ENCODE results near the gene CBX8. TPM values are rescaled to one million over a fixed set of nuclear protein-coding genes. Genes with fewer than 3 reads are reported as not detected.

Gene CBX8
- total and polyA plus RNA-seq, 2 of the 13 experiments (the other 11 are each of a cell fraction or from before 2014, with no cell fraction given), result 0.34 to 12.6 TPM

- TF ChIP-seq ZNF816 (CRISPR knock-in tag; IDR thresholded peaks at IDR 0.05; ENCODE audit: borderline replicate concordance) (no peak), SMC3 (IDR thresholded peaks at IDR 0.05; ENCODE audit: low read length) (no peak), ZNF605 (CRISPR knock-in tag; IDR thresholded peaks at IDR 0.05) (peak; percentile 97), ZSCAN22 (CRISPR knock-in tag; IDR thresholded peaks at IDR 0.05) (peak; percentile 90), ZHX1 (CRISPR knock-in tag; IDR thresholded peaks at IDR 0.05; ENCODE audit: low read depth) (0 out of 2 replicates have a peak, but pooled peaks have one; percentile 85), NFRKB (IDR thresholded peaks at IDR 0.05) (no peak), ZNF737 (CRISPR knock-in tag; IDR thresholded peaks at IDR 0.05; ENCODE audit: borderline replicate concordance) (no peak), FOSL1 (CRISPR knock-in tag; IDR thresholded peaks at IDR 0.05; ENCODE audit: borderline replicate concordance) (no peak), ZNF256 (CRISPR knock-in tag; conservative IDR thresholded peaks at IDR 0.05) (0 out of 2 replicates have a peak, but pooled peaks have one; percentile 47), CHD4 (IDR thresholded peaks at IDR 0.05; ENCODE audit: borderline replicate concordance, low read length) (peak; percentile 94; the same call in 1 of the 2 replicates), ZNF317 (CRISPR knock-in tag; IDR thresholded peaks at IDR 0.05) (peak; percentile 87; the same call in 1 of the 2 replicates), NAIF1 (CRISPR knock-in tag; IDR thresholded peaks at IDR 0.05; ENCODE audit: borderline replicate concordance) (peak; percentile 89), MBNL3 (CRISPR knock-in tag; conservative IDR thresholded peaks at IDR 0.05) (0 out of 2 replicates have a peak, but pooled peaks have one; percentile 36), ZBTB46 (CRISPR knock-in tag; IDR thresholded peaks at IDR 0.05; ENCODE audit: borderline replicate concordance) (no peak), ZKSCAN5 (CRISPR knock-in tag; IDR thresholded peaks at IDR 0.05) (peak; percentile 15; the same call in 1 of the 2 replicates), ZNF17 (CRISPR knock-in tag; IDR thresholded peaks at IDR 0.05) (peak; percentile 89; the same call in 1 of the 2 replicates), ZFP1 (CRISPR knock-in tag; IDR thresholded peaks at IDR 0.05) (no peak), ZNF792 (CRISPR knock-in tag; IDR thresholded peaks at IDR 0.05) (no peak; the same call in 1 of the 2 replicates), ZNF790 (CRISPR knock-in tag; IDR thresholded peaks at IDR 0.05; ENCODE audit: borderline replicate concordance) (peak; percentile 97; the same call in 1 of the 2 replicates), KDM3A (CRISPR knock-in tag; IDR thresholded peaks at IDR 0.05; ENCODE audit: low read depth) (peak; percentile 75; the same call in 1 of the 2 replicates)
- TF ChIP-seq, protein P1, sequence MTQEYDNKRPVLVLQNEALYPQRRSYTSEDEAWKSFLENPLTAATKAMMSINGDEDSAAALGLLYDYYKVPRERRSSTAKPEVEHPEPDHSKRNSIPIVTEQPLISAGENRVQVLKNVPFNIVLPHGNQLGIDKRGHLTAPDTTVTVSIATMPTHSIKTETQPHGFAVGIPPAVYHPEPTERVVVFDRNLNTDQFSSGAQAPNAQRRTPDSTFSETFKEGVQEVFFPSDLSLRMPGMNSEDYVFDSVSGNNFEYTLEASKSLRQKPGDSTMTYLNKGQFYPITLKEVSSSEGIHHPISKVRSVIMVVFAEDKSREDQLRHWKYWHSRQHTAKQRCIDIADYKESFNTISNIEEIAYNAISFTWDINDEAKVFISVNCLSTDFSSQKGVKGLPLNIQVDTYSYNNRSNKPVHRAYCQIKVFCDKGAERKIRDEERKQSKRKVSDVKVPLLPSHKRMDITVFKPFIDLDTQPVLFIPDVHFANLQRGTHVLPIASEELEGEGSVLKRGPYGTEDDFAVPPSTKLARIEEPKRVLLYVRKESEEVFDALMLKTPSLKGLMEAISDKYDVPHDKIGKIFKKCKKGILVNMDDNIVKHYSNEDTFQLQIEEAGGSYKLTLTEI (CRISPR knock-in tag; conservative IDR thresholded peaks at IDR 0.05), result no peak
- TF ChIP-seq, protein P2, sequence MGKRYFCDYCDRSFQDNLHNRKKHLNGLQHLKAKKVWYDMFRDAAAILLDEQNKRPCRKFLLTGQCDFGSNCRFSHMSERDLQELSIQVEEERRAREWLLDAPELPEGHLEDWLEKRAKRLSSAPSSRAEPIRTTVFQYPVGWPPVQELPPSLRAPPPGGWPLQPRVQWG (CRISPR knock-in tag; IDR thresholded peaks at IDR 0.05; ENCODE audit: borderline replicate concordance, low read depth), result no peak
Observed at GRCh38 chr17:79760197-79760906, 36.5 kb downstream of the CBX8 start (continued).

Measured in HepG2 (cell line).